ENCODE data around the gene SPON2.

GRCh38 chr4:1172228-1172851 lies at the start of gene SPON2:
- TF ChIP-seq ATF2 (CRISPR knock-in tag; IDR thresholded peaks at IDR 0.05; ENCODE audit: borderline replicate concordance, low read depth) (no peak), FOXP4 (CRISPR knock-in tag; IDR thresholded peaks at IDR 0.05) (no peak), SP1 (CRISPR knock-in tag; conservative IDR thresholded peaks at IDR 0.05) (no peak), MAX (CRISPR knock-in tag; IDR thresholded peaks at IDR 0.05) (no peak), CTCF (IDR thresholded peaks at IDR 0.05) (no peak), ZMAT4 (CRISPR knock-in tag; IDR thresholded peaks at IDR 0.05) (no peak), ZNF138 (CRISPR knock-in tag; conservative IDR thresholded peaks at IDR 0.05) (no peak), ZNF512 (CRISPR knock-in tag; IDR thresholded peaks at IDR 0.05; ENCODE audit: borderline replicate concordance) (no peak), ATF3 (CRISPR knock-in tag; conservative IDR thresholded peaks at IDR 0.05) (no peak), ZBTB21 (CRISPR knock-in tag; IDR thresholded peaks at IDR 0.05; ENCODE audit: borderline replicate concordance) (no peak), IRF2 (CRISPR knock-in tag; IDR thresholded peaks at IDR 0.05; ENCODE audit: borderline replicate concordance, low read depth) (no peak), SMAD3 (CRISPR knock-in tag; IDR thresholded peaks at IDR 0.05; ENCODE audit: borderline replicate concordance) (no peak)
